Panc1 (cell line): ENCODE data around the gene FCN2. TPM values are rescaled to one million over a fixed set of nuclear protein-coding genes. Genes with fewer than 3 reads are reported as not detected.

Experiments used
- ATAC-seq: fragments of 200-7000 bp; cut with Tn5 transposase; 2 replicates; pipeline ENCODE4 v1.9.1; 2020; ENCODE audit warnings: mild to moderate bottlenecking, moderate library complexity
- BruUV-seq: library from RNA; stranded (reverse); fragments of 400-500 nt; replicated peaks from 2 replicates; lab custom pipeline; 2021; lab: Mats Ljungman, UMichigan
- CTCF ChIA-PET: fragments of 300-600 bp; sonication (Branson Sonifier 250); formaldehyde crosslinking; loops from one replicate; lab custom pipeline; 2022; ENCODE audit warnings: antibody characterized with exemption; lab: Charles Lee
- POLR2A ChIA-PET: fragments of 300-600 bp; sonication (Branson Sonifier 250); formaldehyde crosslinking; loops from one replicate; lab custom pipeline; 2022; ENCODE audit warnings: antibody characterized with exemption; lab: Charles Lee
- DNase-seq: peaks from one replicate; pipeline ENCODE4 v3.0.0-alpha.2; 2010; ENCODE audit warnings: low read depth, low spot score
- H3K27ac ChIP-seq: 2 replicates; pipeline ENCODE4 v1.5.1; 2011; ENCODE audit warnings: mild to moderate bottlenecking, low read length, inconsistent platforms
- H3K27me3 ChIP-seq: fragments of 200-500 bp; sonication (Bioruptor generic); 2 replicates; pipeline ENCODE4 v1.6.0; 2014; ENCODE audit warnings: low read length, inconsistent platforms; ENCODE audit not compliant: control insufficient read depth, insufficient read depth
- H3K36me3 ChIP-seq: fragments of 200-500 bp; sonication (Bioruptor generic); 2 replicates; pipeline ENCODE4 v1.5.1; 2014; ENCODE audit warnings: inconsistent platforms, mild to moderate bottlenecking, low read length, moderate library complexity; ENCODE audit not compliant: control insufficient read depth, insufficient read depth
- H3K4me1 ChIP-seq: 2 replicates; pipeline ENCODE4 v1.5.1; 2011; ENCODE audit warnings: inconsistent platforms, mild to moderate bottlenecking, low read length, moderate library complexity; ENCODE audit not compliant: control insufficient read depth, insufficient read depth
- H3K4me3 ChIP-seq, 2 experiments: 2 replicates each; pipeline ENCODE4 v1.5.1; 2011 to 2012; ENCODE audit warnings: low read depth in 2 of 2, low read length in 2 of 2, mild to moderate bottlenecking in 2 of 2, inconsistent platforms in 1 of 2, moderate library complexity in 1 of 2
- H3K9me3 ChIP-seq: fragments of 200-500 bp; sonication (Bioruptor generic); 2 replicates; pipeline ENCODE4 v1.5.1; 2014; ENCODE audit warnings: low read depth, mild to moderate bottlenecking, inconsistent platforms, low read length, moderate library complexity; ENCODE audit not compliant: control insufficient read depth, insufficient read depth
- CTCF ChIP-seq: fragments of 450-650 bp; IDR thresholded peaks from 2 replicates; pipeline ENCODE4 v1.5.1; 2017; ENCODE audit warnings: mild to moderate bottlenecking
- POLR2AphosphoS5 ChIP-seq: IDR thresholded peaks from 2 replicates; pipeline ENCODE4 v1.6.1; 2012; ENCODE audit warnings: mild to moderate bottlenecking, low read depth, low read length, moderate library complexity
- REST ChIP-seq, 2 experiments: IDR thresholded peaks; 2 replicates each; pipeline ENCODE4 v1.6.1; 2011 to 2012; ENCODE audit warnings: low read depth in 2 of 2, control low read depth in 1 of 2, low read length in 1 of 2, mild to moderate bottlenecking in 1 of 2, moderate library complexity in 1 of 2; ENCODE audit not compliant: insufficient read depth in 1 of 2
- SIN3A ChIP-seq: IDR thresholded peaks from 2 replicates; pipeline ENCODE4 v1.6.1; 2012; ENCODE audit warnings: low read depth, mild to moderate bottlenecking, low read length, moderate library complexity, borderline replicate concordance; ENCODE audit not compliant: insufficient read depth
- TCF7L2 ChIP-seq: IDR thresholded peaks from 2 replicates; pipeline ENCODE4 v1.6.1; 2011; ENCODE audit warnings: mild to moderate bottlenecking, low read depth, low read length, inconsistent platforms
- in situ Hi-C: cut with HindIII; loops from 2 replicates; pipeline ENCODE4 v1.10.0; 2016; ENCODE audit warnings: low sequenced_read_pairs, low pct_unique_long_range_greater_than_20kb
- intact Hi-C: fragments of 100-400 bp; cut with micrococcal nuclease; formaldehyde crosslinking; loops from one replicate; pipeline ENCODE4 v1.10.0; 2022; ENCODE audit not compliant: unreplicated experiment
- total RNA-seq: library from RNA; stranded (reverse); gene quantifications from one replicate; pipeline ENCODE4 v1.2.1, GENCODE V29; 2021; ENCODE audit not compliant: unreplicated experiment

The FCN2 gene
- total RNA-seq, 1 experiment from 2014 or later, result not detected

- TF ChIP-seq SIN3A (no peak), TCF7L2 (no peak), POLR2AphosphoS5 (no peak), REST (IDR thresholded peaks at IDR 0.05; ENCODE audit: insufficient read depth in 1 of 2, low read depth in 2 of 2, low read length in 1 of 2) (no peak), CTCF (no peak)
- ATAC-seq, result no peak
- Histone ChIP-seq H3K4me3 (no peak overlapping the region), H3K9me3 (no peaks in the 10 kb centered on the region), H3K4me1 (no peaks in the 10 kb centered on the region), H3K36me3 (no peaks in the 10 kb centered on the region), H3K27me3 (no peaks in the 10 kb centered on the region; the same call in 1 of the 2 replicates), H3K27ac (no peak overlapping the region)
- POLR2A ChIA-PET, result no interaction called here
- CTCF ChIA-PET, result no interaction called here
- BruUV-seq, result no TSS peak
- DNase-seq, result no peak
- in situ Hi-C loops, result no loop called here
- intact Hi-C loops, result no loop called here
Measured at GRCh38 chr9:134854541-134854981, 26.0 kb upstream of the FCN2 start.

GRCh38 chr9:134855231-134855899, 25.2 kb upstream of the FCN2 start:
- ChIA-PET CTCF (no interaction called here), POLR2A (no interaction called here)
- in situ Hi-C loops, result no loop called here
- TF ChIP-seq SIN3A, result no peak
- TF ChIP-seq TCF7L2, result no peak
- TF ChIP-seq CTCF, result no peak
- no peak for TF ChIP-seq REST (IDR thresholded peaks at IDR 0.05; ENCODE audit: insufficient read depth in 1 of 2, low read depth in 2 of 2, low read length in 1 of 2)
- TF ChIP-seq POLR2AphosphoS5, result no peak
- Histone ChIP-seq H3K27me3 (no peaks in the 10 kb centered on the region; the same call in 1 of the 2 replicates), H3K9me3 (no peaks in the 10 kb centered on the region), H3K36me3 (no peaks in the 10 kb centered on the region), H3K27ac (no peak overlapping the region), H3K4me1 (no peaks in the 10 kb centered on the region), H3K4me3 (no peak overlapping the region)
- intact Hi-C loops, result no loop called here
- no TSS peak for BruUV-seq
- DNase-seq (no peak), ATAC-seq (no peak)
